Measurements from ENCODE around the gene AP5Z1.
"Not testable (repeated sequence)": the region's sequence is repeated elsewhere in the genome, so short reads cannot be mapped to it uniquely, and the experiment has no call there.

AP5Z1 gene

DNA sequence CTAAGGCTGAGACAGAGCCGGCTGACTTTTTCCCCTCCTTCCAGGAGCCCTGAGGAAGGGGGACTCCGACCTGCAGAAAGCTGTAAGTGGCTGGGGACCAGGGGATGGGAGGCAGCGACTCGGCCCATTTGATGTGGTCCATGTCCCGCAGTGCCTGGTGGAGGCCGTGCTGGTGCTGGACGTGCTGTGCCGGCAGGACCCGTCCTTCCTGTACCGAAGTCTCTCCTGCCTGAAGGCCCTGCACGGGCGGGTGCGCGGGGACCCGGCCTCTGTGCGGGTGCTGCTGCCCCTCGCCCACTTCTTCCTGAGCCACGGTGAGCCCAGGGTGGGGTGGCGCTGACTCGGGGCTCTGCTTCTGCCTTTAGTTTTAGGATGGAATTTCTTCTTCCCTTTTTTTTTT, 9.9 kb downstream of the AP5Z1 start:
- no peak overlapping the region for H3K27ac ChIP-seq
- DNase-seq (ENCODE audit: low read depth, low spot score), result no peak

DNA sequence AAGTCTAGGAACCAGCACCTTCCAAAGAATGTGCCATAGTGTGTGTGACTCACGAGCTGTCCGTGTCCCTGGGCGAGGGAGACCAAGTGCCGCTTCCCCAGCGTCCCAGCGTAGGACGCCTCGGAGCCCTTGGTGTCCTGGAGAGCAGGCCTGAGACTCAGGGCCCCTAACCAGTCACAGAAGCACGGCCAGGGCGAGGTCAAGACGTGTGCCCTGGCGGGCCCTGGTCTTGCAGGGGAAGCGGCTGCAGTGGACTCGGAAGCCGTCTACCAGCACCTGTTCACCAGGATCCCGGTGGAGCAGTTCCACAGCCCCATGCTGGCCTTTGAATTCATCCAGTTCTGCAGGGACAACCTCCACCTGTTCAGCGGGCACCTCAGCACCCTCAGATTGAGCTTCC, 10.6 kb downstream of the AP5Z1 start:
- H3K27ac ChIP-seq, result no peak overlapping the region
- DNase-seq (ENCODE audit: low read depth, low spot score), result no peak

DNA sequence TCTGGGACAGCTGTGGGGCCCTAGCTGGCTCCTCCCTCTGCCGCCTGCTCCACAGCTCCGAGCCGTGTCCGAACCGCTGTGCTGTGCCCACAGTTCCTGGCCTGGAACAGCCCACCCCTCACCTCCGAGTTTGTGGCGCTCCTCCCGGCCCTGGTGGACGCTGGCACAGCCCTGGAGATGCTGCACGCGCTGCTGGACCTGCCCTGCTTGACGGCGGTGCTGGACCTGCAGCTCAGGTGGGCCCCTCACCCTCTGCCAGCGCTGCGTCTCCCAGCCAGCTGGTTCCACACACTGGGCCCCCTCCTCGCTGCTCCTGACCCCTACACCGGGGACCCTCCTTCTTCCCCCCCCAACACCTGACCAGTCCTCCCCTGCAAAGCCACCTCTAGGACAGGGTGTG, 12.1 kb downstream of the AP5Z1 start:
- no peak for DNase-seq (ENCODE audit: low read depth, low spot score)
- no peak overlapping the region for H3K27ac ChIP-seq

DNA sequence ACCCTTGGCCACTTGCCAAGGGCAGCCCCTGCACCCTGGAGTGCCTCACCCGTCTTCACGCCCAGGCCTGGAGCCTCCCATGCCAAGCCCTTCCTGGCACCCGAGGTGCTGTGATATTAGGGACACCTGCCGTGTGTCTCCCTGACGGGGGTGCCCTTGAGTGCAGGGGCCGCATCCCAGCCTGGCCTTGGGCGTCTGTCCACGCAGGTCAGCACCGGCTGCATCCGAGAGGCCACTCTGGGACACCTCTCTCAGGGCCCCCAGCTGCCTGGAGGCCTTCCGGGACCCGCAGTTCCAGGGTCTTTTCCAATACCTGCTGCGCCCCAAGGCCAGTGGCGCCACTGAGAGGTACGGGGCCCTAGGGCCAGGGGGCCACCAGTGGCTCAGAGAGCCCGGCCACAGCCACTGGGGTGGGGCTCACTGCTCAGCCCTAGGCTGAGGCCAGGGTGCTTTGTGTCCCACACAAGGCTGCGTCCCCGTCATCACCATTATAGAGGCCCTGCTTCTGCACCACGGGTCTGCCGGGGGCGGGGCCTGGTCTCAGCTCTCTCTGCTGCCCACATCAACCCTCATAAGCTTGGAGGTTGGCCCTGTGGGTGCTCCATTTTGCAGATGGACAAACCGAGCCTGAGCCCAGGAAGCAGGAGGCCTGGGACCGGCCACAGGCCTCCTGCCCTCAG, 12.7 kb downstream of the AP5Z1 start:
- no peak overlapping the region for H3K27ac ChIP-seq
- no peak for DNase-seq (ENCODE audit: low read depth, low spot score)

DNA sequence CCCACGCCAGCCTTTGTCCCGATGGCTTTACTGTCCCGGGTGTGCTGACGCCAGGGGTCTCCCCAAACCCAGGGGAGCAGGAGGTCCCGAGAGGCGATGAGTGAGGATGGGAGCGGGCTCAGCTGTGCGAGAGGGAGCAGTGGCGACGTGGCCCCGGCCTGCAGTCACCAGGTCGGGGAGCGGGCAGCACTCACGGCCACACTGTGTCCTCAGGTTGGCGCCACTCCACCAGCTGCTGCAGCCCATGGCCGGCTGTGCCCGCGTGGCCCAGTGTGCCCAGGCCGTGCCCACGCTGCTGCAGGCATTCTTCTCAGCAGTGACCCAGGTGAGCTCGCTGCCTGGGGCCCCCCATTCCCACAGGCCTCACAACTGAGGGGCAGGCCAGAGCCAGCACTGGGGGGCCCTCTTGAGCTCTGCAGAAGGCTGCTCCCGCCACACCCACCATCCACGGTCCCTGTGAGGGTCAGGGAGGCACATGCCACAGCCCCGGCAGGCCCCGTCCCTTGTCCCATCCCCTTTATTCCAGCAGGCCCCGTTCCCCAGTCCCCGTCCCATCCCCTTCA, 13.3 kb downstream of the AP5Z1 start:
- DNase-seq (ENCODE audit: low read depth, low spot score), result no peak
- H3K27ac ChIP-seq, result no peak overlapping the region

DNA sequence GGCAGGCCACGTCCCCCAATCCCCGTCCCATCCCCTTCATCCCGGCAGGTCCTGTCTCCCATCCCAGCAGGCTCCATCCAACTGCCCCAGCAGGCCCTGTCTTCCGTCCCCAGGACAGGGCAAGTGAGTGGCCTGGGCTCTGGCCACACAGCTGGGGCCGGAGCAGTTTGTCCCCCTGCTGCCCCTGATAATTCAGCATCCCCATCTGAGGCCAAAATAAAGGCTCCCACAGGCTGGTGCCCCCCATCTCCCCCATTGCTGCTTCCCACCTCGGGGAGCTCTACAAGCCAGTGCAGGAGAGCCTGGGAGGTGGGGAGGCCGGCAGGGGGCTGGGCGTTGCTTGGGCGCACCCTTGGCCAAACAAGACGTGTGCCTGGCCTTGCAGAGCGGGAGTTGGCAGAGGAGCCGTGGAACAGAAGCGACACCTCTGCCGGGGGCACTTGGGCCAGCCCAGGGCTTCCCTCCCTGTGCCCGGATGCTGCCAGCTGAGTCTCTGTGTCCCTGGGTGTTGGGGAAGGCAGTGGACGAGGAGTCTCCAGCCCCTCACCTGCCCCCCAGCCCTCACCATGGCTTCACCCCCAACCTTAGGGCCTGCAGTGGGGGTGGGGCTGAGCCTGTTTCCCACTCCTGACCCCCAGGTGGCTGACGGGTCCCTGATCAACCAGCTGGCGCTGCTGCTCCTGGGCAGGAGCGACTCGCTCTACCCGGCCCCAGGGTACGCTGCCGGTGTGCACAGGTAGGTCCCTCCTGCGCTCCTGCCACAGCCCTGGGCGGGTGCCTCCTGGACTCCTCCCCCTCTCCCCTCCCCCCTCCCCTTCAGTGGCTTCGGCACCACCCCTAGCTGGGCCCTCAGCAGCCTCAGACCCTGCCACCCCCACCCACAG, 14.0 kb downstream of the AP5Z1 start:
- H3K27ac ChIP-seq, result no peak overlapping the region
- no peak for DNase-seq (ENCODE audit: low read depth, low spot score)

DNA sequence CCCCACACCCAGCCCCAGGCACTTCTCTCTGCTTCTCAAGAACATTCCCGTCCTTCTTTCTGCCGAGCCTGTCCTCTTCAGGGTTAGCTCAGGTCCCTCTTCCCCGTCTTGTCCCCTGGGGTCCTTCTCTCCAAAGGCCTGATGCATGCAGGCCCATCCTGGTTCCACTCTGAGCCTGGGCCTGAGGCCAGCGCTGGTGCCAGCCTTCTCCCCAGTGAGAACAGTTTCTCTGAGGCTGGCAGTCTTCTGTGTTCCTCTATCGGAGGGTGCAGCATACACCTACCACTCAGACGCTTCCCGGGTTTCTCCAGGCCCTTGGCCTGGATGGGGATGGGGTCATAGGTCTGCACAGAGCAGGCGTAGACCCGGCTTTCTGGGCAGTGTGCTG, 14.6 kb downstream of the AP5Z1 start:
- no peak overlapping the region for H3K27ac ChIP-seq
- DNase-seq (ENCODE audit: low read depth, low spot score), result no peak

DNA sequence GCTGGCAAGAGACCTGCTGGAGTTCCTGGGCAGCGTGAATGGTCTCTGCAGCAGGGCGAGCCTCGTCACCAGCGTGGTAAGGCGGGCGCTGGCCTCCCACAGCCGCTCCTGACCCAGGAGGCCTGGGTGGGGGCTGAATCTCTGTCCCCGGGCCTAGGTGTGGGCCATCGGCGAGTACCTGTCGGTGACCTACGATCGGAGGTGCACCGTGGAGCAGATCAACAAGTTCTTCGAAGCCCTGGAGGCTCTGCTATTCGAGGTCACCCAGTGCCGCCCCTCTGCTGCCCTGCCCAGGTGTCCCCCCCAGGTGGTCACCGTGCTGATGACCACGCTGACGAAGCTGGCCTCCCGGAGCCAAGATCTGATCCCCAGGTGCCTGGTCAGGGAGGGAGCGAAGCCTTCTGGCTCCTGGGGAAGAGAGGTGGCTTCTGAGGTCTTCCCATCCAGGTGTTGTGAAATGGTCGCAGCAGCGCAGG, 15.1 kb downstream of the AP5Z1 start:
- no peak for DNase-seq (ENCODE audit: low read depth, low spot score)

DNA sequence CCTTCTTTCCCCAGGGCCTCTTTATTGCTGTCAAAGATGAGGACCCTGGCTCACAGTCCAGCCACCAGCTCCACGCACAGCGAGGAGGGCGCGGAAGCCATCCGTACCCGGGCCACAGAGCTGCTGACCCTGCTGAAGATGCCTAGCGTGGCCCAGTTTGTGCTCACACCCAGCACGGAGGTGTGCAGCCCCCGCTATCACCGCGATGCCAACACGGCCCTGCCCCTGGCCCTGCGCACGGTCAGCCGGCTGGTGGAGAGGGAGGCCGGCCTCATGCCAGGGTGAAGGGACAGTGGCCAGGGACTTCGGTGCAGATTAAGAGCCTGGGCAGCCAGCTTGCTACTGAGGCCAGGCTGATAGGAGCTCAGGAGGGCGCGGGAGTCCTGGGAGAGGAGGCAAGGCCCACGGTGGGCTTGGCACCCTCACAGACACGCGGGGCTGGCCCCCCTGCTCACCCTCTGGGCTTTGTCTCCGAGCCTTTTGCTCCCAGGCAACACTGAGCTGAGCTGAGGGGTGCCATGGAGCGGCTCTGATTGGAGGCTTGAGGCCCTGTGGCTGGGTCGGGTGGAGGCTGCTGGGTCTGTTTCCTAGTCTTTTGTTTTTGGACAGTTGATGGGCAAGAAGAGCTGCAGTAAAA, 15.8 kb downstream of the AP5Z1 start:
- no peak overlapping the region for H3K27ac ChIP-seq
- no peak for DNase-seq (ENCODE audit: low read depth, low spot score)

More for the DNA sequence above, 15.1 kb downstream of the AP5Z1 start:
- no peak overlapping the region for H3K27ac ChIP-seq

DNA sequence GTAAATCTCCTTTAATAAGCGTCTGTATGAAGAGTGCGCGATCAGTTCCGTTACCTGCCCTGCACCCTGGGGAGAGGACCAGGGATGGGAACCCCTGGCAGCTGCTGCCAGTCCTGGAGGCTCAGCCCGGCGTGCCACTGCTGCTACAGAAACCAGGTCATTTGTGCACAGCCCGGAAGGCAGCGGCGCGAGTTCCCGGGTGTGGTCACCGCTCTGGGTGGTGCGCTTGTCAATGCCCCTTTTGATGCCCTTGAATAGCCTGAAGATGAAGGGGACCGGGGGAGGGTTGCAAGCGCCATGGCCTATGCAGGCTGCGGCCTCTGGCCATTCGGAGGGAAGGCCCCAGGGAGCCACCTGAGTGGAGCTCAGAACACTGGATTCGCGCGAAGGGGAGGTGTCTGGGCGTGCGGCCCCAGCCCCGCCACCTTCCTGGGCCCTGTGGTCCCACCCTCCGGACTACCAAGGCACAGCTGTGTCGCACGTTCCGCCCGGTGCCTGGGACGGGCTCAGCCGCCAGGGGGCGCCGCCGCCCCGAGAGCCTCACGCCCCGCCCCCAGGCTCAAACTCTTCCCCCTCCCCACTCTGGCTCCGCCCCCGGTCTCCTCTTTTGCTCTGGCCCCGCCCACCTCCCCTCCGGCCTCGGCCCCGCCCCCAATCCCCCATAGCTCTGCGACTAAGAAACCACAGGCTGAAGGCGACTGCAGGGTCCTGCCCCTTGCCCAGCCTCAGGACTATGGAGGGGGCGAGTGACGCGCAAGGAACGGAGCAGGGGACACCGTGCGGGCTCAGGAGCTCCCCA, 16.5 kb downstream of the AP5Z1 start:
- DNase-seq (ENCODE audit: low read depth, low spot score), result no peak
- H3K27ac ChIP-seq, result no peak overlapping the region

DNA sequence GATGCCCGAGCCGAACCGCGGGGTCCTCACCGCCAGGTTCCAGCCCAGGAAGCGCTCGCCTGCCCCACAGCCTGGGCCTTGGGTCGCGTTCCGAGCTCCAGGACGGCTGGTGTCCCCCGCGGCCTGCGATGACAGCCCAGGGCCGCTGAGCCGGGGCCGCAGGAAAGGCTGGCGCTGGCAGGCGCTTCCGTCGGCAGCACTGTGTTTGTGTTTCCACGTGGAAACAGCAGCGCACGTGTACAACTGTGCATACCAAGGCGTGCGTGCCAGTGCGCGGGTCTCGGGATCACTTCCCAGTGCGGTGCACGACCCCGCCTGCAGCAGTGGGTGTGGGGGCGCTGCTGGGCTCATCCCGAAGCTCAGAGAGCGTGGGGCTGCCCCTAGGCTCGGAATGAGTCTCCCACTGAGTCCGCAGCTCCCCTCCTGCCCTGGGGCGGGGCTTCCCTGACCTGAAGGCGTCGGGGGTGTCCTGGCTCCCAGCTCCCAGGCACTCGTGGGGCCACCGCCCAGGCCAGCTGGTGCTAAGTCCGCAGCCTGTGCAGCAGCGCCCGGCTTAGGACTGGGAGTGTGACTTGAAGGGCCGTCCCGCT, 17.2 kb downstream of the AP5Z1 start:
- no peak overlapping the region for H3K27ac ChIP-seq
- no peak for DNase-seq (ENCODE audit: low read depth, low spot score)

DNA sequence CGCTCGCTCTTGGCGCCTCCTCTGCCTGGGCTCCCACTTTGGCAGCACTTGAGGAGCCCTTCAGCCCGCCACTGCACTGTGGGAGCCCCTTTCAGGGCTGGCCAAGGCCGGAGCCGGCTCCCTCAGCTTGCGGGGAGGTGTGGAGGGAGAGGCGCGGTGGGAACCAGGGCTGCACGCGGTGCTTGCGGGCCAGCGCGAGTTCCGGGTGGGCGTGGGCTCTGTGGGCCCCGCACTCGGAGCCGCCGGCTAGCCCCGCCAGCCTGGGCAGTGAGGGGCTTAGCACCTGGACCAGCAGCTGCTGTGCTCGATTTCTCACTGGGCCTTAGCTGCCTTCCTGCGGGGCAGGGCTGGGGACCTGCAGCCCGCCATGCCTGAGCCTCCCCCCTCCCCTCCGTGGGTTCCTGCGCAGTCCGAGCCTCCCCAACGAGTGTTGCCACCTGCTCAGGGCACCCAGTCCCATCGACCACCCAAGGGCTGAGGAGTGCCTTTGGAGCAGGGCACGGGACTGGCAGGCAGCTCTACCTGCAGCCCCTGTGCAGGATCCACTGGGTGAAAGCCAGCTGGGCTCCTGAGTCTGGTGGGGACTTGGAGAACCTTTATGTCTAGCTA, 18.1 kb downstream of the AP5Z1 start:
- not testable (repeated sequence) for H3K27ac ChIP-seq; DNase-seq (ENCODE audit: low read depth, low spot score)

DNA sequence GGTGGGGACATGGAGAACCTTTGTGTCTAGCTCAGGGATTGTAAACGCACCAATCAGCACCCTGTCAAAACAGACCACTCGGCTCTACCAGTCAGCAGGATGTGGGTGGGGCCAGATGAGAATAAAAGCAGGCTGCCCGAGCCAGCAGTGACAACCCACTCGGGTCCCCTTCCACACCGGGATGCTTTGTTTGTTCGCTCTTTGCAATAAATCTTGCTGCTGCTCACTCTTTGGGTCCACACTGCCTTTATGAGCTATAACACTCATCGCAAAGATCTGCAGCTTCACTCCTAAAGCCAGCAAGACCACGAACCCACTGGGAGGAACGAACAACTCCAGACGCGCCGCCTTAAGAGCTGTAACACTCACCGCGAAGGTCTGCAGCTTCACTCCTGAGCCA, 18.7 kb downstream of the AP5Z1 start:
- DNase-seq (ENCODE audit: low read depth, low spot score); H3K27ac ChIP-seq: not testable (repeated sequence)

DNA sequence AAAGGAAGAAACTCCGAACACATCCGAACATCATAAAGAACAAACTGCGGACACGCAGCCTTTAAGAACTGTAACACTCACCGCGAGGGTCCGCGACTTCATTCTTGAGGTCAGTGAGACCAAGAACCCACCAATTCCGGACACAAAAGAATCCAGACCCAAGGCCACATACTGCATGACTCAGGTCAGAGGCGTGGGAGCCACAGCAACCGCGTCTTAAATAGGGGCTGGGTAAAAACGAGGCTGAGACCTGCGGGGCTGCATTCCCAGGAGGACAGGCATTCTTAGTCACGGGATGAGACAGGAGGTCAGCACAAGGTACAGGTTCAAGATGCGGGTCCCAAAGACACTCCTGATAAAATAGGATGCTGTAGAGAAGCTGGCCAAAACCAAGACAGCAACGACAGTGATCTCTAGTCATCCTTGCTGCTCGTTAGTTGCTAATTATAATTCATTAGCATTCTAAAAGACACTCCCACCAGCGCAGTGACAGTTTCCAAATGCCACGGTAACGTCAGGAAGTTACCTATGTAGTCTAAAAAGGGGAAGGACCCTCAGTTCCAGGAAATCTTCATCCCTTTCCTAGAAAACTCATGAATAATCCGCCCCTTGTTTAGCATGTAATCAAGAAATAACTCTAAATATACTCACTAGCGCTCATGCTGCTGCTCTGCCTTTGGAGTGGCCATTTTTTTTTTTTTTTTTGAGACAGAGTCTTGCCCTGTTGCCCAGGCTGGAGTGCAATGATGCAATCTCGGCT, 19.3 kb downstream of the AP5Z1 start:
- no peak overlapping the region for H3K27ac ChIP-seq
- no peak for DNase-seq (ENCODE audit: low read depth, low spot score)

DNA sequence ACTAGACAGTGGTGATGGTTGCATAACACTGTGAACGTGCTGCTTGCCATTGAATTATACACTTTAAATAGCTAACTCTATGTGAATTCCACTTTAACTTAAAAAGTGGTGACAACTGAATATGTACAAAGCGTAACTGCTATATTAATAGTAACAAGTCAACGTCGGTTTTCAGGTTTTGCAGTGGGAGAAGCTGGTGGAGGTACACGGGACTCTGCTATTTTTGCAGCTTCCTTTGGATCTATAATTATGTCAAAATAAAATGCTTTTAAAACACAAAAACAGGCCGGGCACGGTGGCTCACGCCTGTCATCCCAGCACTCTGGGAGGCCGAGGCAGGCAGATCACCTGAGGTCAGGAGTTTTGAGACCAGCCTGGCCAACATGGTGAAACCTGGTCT, 21.0 kb downstream of the AP5Z1 start:
- DNase-seq (ENCODE audit: low read depth, low spot score), result no peak
- no peak overlapping the region for H3K27ac ChIP-seq

DNA sequence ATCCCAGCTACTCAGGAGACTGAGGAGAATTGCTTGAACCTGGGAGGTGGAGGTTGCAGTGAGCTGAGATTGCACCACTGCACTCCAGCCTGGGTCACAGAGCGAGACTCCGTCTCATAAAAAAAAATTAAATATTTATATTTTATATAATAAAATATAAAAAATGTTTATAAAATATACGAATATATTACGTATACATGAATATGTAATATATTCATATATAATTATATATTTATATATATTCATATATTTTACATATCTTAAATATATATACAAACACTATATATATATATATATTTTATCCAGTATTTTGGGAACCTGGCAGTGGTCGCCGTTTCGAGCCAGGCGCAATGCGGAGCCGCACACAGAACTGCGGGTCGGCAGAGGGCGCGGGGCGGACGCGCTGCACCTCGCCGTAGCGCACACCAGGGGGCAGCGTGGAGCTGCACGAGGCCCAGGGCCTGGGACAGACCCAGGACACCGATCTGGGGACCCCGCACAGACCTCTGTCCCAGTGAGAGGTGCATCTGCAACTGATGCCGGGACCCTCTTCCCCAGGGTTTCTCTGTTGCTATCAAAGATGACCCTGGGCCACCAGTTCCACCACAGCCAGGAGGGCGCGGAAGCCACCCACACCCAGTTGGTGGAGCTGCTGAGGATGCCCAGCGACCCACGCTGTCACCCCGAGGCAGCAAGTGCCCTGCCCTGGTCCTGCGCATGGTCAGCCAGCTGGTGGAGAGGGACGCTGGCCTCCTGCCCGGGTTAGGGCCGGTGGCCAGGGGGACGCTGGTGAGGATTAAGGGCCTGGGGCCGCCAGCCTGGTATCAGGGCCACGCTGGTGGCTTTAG, 22.7 kb downstream of the AP5Z1 start:
- no peak for DNase-seq (ENCODE audit: low read depth, low spot score)
- no peak overlapping the region for H3K27ac ChIP-seq

DNA sequence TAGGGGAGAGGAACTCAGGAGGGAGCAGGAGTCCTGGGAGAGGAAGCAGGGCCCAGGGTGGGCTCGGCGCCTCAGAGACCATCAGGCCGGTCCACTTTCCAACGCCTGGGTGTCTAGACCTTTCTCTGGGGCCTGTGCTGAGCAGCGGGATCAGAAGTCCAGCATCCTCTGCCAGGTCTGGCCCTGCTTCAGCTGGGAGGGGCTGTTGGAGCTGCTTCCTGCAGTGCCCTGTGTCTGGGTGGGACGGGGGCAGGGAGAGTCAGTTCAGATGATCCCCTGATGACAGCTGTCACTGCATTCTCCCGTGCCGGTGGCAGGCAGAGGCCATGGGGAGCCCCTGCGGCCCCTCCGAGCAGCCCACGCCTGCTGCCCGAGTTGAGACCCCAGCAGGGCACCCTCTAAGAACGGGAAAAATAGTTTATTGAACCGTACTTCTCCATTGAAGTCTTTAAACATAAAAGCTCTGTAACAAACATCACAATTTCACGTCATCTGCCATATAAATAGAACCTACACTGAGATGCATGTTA, 23.3 kb downstream of the AP5Z1 start:
- DNase-seq (ENCODE audit: low read depth, low spot score), result no peak

More for the DNA sequence above, 23.3 kb downstream of the AP5Z1 start:
- H3K27ac ChIP-seq, result no peak overlapping the region

Data from epithelial cell of prostate (primary cell).